ENCODE results near the gene APCDD1L.

DNA sequence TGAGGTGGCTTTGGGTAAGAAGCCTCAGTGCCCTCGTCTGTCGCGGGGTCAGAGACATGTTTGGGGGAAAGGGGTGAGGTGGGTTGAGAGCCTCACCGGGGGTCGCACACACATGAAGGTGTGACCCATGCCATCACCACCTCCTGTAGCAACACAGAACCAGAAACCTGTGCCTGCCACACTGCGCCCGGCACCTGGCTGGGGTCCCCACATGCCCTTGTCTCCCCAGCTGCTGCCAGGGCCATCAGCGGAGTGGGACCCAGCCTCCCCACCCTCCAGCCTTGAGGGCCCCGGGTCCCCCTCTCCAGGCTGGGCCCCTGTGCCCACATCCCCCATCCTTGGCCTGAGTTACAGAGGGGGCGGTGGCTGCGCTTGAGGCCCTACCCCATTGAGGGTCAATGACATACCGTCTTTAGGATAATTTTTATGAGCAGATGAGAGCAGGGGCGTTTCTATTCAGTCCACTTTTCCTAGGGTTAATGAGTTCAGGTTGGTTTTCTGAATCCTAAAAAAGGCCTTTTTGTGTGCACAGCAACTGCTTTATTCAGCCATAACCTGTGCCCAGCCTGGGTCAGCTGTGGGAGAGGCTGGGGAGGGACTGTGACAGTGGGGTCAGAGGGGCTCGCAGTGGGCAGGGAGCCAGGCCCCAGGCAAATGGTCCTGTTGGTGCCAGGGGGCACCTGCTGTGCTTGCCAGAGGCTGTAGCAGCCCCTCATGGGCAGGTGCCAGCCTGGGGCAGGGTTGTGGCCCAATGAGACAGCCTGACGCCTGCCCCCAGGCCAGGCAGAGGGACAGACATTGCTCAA is 19.4 kb downstream of the APCDD1L start:
- TF ChIP-seq, protein P1, sequence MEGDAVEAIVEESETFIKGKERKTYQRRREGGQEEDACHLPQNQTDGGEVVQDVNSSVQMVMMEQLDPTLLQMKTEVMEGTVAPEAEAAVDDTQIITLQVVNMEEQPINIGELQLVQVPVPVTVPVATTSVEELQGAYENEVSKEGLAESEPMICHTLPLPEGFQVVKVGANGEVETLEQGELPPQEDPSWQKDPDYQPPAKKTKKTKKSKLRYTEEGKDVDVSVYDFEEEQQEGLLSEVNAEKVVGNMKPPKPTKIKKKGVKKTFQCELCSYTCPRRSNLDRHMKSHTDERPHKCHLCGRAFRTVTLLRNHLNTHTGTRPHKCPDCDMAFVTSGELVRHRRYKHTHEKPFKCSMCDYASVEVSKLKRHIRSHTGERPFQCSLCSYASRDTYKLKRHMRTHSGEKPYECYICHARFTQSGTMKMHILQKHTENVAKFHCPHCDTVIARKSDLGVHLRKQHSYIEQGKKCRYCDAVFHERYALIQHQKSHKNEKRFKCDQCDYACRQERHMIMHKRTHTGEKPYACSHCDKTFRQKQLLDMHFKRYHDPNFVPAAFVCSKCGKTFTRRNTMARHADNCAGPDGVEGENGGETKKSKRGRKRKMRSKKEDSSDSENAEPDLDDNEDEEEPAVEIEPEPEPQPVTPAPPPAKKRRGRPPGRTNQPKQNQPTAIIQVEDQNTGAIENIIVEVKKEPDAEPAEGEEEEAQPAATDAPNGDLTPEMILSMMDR (IDR thresholded peaks at IDR 0.05), result no peak
- no peak for TF ChIP-seq NFE2L1 (CRISPR knock-in tag; IDR thresholded peaks at IDR 0.05)
- no peak for TF ChIP-seq EMX1 (CRISPR knock-in tag; IDR thresholded peaks at IDR 0.05)
- TF ChIP-seq, protein P2, sequence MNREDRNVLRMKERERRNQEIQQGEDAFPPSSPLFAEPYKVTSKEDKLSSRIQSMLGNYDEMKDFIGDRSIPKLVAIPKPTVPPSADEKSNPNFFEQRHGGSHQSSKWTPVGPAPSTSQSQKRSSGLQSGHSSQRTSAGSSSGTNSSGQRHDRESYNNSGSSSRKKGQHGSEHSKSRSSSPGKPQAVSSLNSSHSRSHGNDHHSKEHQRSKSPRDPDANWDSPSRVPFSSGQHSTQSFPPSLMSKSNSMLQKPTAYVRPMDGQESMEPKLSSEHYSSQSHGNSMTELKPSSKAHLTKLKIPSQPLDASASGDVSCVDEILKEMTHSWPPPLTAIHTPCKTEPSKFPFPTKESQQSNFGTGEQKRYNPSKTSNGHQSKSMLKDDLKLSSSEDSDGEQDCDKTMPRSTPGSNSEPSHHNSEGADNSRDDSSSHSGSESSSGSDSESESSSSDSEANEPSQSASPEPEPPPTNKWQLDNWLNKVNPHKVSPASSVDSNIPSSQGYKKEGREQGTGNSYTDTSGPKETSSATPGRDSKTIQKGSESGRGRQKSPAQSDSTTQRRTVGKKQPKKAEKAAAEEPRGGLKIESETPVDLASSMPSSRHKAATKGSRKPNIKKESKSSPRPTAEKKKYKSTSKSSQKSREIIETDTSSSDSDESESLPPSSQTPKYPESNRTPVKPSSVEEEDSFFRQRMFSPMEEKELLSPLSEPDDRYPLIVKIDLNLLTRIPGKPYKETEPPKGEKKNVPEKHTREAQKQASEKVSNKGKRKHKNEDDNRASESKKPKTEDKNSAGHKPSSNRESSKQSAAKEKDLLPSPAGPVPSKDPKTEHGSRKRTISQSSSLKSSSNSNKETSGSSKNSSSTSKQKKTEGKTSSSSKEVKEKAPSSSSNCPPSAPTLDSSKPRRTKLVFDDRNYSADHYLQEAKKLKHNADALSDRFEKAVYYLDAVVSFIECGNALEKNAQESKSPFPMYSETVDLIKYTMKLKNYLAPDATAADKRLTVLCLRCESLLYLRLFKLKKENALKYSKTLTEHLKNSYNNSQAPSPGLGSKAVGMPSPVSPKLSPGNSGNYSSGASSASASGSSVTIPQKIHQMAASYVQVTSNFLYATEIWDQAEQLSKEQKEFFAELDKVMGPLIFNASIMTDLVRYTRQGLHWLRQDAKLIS (CRISPR knock-in tag; IDR thresholded peaks at IDR 0.05; ENCODE audit: borderline replicate concordance), result no peak
